Endometrial microvascular endothelial cells (primary cell): Measurements from ENCODE around the gene TAF10. TPM values are rescaled to one million over a fixed set of nuclear protein-coding genes. Genes with fewer than 3 reads are reported as not detected.

ENCODE experiments used
- in situ Hi-C: cut with HindIII; loops from 2 replicates; pipeline ENCODE4 v1.10.0; 2017; ENCODE audit warnings: low sequenced_read_pairs, low pct_unique_long_range_greater_than_20kb; ENCODE audit errors: inconsistent ontology term
- total RNA-seq: library from RNA; depleted of rRNA; stranded (reverse); fragments of >200 nt; gene quantifications from one replicate; pipeline ENCODE4 v1.2.3, GENCODE V29; 2015; ENCODE audit errors: inconsistent ontology term

TAF10 gene
- total RNA-seq, 1 donor from 2014 or later, result 41.9 TPM

DNA sequence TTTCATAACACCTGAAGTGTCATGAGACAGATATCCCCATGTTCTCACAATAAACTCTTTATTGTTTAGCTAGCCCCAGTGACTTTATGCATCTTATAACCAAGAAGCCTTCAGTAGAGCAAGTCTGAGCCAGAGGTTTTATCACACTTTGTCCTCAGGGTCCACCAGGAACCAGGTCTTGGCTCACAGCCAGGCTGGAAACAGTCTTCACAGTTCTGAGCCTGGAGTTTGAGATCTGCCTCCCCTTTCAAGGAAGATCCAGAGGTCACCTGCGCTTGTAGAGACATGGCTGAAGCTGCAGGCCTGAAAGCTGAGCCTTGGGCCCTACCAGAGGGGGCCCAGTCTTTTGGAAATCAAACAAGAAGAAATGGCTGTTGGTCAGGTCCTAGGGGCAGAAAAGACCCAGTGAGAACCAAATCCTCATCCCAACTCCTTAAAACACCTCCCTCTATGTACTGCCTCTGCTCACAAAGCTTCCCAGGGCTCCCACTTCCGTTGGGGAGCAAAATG is 12.1 kb downstream of the TAF10 start:
- in situ Hi-C loops, result loop anchor here (25.0 kb wide), 1 partner anchor 188 kb away; the partner anchor contains the start of gene APBB1

DNA sequence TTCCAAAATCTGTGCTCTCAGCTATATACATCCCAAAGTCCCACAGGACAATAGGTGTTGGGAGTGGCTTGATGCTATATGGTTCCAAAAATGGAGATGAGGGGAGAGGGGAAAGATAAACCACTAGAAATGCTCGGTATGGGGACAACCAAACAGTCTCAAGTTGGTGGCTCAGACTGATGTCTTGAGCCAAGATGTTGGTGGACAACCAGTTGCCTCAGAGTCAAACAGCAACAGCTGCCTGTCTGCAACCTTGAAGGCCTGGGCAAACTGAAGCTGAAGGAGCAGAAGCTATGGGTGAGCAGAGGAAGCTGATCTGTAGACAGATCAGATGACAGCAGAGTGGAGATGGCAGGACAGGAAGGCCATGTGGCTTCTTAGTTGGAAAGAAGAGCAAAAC is 12.6 kb downstream of the TAF10 start:
- in situ Hi-C loops, result no loop called here

DNA sequence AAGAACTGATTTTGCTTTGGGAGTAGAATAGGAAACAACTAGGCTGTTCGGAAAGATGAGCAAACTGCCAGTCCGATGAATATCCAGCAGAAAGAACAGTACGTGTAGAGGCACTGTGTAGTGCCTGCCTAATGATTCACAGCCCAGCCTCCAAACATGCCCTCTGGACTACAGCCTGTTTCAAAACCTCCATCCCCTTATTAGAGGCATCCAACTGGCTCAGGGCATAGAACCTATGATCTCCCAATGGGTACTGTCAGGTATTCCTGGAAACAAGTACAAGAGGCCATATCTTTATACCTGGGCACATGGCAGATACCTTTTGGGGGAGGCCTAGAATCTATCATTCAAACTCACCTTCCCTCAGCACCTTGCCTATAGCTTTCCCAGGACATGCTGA is 13.5 kb downstream of the TAF10 start:
- in situ Hi-C loops, result no loop called here

DNA sequence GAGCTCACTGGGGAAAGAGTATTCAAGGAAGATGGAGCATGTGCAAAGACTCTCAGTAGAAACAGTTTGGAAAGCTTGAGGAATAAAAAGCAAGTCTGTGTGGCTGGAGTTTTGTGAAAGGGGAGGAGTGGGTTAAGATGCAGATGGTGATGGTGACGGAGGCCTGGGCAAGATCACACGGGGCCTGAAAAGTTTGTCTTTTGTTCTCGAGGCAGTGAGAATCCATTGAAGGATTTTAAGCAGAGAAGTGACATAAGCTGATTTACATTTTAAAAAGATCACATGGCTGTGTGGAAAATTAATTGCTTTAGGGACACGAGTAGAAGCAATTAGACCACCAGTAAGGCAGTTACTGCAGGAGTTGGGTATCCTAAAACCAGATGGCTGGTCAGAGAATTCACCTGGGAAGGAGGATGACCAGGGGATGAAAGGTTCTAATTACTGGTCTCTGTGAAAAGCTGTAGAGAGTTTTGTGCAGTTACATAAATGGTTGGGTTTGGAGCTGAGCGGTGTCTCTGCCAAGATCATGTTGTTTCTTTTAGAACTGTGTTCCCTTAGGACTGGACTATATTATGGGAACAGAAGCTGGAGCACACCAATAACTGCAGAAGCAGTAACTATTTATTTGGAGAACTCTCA is 15.7 kb downstream of the TAF10 start:
- in situ Hi-C loops, result no loop called here

DNA sequence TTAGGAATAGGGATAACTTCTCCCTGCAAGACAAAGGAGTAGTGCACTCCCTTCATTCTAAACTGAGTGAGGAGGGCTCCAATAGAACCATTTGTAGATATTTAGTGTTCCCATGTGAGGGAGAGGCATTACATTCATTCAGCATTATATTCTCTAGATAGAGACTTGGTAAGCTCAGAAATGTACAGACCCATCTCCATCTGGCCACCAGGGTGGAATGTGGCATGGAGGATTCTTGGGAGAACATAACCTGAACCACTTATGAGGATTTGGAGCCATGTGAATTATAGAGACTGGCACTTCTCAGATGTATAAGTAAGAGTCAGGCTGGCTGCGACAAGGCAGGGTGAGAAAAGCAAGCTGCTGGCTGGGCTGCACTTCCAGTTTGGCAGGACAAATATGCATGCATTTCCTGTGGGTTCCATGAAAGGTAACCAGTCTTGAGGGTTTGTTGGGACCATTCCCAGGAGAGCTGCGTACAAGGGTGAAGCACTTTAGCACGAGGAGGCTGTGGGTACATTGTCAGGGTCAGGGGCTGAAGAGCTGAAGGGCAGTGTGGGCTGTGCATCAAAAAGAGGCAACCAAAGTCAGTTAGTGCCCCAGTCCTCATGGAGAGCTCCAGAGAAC is 17.8 kb downstream of the TAF10 start:
- in situ Hi-C loops, result no loop called here

DNA sequence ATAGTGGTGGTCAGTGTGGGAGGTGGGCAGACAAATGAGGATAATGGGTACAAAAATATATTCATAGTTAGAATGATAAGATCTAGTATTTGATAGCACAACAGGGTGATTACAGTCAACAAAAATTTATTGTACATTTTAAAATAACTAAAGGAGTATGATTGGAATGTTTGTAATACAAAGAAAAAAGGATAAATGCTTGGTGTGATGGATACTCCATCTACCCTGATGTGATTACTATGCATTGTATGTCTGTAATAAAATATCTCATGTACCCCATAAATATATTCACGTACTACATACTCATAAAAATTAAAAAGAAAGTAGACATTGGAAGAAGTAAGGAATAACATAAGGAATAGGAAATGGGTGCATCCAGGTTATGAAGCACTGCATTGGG is 24.0 kb downstream of the TAF10 start:
- in situ Hi-C loops, result no loop called here

DNA sequence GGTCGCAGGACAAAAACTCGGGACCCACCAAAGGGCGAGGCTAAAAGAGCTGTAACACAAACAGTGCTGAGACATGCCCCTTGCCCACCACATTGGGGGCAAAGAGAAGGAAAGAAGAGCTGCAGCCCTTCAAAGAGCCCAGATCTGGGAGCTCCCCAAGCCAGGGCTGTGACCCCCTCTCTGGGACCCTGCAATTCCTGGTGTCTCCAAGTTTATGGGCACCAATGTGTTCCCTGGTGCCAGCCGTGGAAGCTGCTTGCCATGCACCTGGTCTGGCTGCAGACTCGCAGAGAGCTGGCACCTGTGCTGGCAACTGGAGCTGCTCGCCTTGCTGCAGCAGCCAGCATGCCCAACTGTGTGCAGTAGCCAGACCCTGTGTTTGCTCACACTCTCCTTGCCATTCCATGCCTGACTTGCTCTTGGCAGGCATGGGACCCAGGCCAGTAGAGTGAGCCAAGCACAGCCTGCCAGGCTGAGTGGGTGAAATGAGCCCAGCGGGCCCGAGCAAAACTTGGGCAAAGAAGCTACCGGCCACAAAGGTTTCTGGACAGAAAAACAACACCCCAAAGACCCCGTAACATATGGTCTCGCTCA is 24.6 kb downstream of the TAF10 start:
- in situ Hi-C loops, result no loop called here

DNA sequence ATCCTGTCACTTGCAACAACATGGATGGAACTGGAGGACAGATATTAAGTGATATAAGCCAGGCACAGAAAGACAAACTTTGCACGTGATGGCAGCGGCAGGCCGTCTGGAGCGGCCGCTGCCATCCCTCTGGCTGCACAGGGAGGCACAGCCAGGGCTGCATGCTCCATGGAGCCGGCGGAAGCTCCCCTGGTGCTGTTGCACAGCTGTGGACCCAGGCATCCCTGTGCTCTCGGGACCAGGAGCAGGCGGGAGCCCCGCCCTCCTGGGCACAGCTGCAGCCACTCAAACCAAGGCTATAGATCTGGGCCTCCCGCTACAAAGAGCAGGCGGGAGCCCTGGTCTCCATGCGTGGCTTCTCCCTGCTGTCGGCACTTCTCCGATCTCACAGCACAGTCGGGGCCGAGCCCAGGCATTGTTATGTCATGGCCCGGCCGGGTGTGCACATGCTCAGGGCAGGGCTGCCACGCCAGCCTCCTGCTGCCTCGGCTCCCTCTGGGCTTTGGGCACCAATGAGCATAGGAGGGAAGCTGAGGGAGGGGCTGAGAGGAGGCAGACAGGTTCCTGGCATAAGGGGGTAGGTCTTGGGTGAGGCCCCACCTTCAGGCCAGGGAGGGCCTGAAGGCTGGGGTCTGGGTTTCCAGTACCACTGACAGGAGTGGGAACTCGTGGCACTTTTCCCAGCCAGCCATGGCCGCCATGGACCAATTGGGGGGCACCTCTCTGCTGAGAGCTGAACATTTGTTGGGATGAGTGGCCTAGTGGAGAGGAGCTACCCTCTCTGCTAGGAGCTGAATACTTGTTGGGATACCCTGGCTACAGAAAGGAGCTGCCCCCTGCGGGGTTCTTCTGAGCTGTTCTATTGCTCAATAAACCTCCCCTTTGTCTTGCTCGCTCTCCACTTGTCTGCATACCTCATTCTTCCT is 25.3 kb downstream of the TAF10 start:
- in situ Hi-C loops, result no loop called here

DNA sequence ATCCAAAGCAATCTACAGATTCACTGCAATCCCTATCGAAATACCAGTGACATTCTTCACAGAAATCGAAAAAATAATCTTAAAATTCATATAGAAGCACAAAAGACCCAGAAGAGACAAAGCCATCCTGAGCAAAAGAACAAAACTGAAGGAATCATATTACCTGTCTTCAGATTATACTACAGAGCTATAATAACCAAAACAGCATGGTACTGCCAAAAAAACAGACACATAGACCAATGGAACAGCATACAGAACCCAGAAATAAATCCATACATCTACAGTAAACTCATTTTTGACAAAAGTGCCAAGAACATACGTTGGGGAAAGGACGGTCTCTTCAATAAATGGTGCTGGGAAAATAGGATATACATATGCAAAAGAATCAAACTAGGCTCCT is 27.5 kb downstream of the TAF10 start:
- in situ Hi-C loops, result no loop called here

DNA sequence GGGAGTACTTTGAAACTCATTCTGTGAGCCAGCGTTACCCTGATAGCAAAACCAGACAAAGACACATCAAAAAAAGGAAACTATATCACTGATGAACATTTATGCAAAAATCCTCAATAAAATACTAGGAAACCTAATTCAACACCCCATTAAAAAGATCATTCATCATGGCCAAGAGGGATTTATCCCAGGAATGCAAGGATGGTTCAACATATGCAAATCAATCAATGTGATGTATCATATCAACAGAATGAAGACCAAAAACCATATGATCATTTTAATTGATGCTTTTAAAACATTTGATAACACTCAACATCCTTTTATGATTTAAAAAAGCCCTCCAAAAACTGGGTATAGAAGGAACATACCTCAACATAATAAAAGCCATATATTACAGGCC is 28.4 kb downstream of the TAF10 start:
- in situ Hi-C loops, result no loop called here

DNA sequence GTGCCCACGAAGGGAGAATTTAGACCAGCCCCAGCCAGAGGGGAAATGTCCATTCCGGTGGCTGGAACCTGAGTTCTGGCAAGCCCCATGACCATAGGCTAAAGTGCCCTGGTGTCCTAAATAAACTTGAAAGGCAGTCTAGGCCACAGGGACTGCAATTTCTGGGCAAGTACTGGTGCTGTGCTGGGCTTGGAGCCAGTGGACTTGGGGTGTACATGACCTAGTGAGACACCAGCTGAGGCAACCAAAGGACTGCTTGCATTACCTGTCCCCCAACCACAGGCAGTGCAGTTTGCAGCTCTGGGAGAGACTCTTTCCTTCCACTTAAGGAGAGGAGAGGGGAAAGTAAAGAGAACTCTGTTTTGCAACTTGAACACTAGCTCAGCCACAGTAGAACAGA is 32.3 kb downstream of the TAF10 start:
- in situ Hi-C loops, result no loop called here

DNA sequence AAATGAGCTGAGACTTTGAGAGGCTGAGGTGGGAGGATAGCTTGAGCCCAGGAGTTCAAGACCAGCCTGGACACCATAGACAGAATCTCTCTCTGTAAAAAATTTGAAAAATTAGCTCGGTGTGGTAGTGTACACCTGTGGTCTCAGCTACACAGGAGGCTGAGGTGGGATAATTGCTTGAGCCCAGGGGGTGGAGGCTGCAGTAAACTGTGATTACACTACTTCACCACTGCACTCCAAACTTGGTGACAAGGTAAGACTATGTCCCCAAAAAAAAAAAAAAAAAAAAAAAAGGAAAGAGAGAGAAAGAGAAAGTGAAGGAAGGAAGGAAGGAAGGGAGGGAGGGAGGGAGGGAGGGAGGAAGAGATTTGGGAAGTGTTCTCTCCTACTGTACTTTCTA is 33.9 kb downstream of the TAF10 start:
- in situ Hi-C loops, result no loop called here

DNA sequence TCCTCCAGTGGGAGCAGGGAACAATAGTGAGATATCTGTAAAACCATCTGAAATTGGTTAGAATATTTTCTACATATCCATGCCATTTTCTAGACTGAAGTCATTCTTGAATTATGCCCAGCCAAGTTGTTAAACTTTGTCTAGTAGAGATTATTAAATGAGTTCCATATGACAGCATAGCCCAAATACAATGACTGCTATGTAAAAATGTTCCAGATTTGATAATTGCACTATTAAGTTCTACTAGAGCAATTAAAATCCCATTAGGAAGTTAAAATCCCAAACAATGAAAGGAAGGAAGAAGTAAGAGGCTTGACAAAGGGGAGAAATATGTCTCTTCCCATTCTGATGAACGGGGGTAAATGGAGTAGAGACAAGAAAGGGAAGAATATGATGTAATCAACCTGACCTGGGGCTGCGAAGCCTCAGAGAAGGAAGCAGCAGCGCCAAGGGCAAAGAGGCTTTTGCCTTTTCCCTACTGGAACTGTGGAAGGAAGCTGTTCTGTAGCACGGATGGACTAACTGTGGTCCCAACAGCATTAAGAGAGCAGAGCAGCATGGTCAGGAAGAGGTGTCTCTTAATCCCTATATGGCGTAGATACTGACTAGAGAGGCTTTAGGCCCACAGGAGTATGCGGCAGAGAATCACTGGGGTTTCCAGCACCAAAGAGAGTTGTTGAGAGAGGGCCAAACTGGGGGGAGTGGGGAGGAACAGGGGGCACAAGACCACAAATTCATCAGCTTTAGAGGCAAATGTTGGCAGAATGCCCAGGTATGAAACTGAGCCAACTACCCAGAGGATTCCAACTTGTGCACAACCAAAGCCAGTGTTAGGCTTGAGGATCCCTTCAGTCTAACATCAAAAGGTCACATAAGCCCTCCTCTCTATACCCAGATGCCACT is 35.3 kb downstream of the TAF10 start:
- in situ Hi-C loops, result no loop called here

DNA sequence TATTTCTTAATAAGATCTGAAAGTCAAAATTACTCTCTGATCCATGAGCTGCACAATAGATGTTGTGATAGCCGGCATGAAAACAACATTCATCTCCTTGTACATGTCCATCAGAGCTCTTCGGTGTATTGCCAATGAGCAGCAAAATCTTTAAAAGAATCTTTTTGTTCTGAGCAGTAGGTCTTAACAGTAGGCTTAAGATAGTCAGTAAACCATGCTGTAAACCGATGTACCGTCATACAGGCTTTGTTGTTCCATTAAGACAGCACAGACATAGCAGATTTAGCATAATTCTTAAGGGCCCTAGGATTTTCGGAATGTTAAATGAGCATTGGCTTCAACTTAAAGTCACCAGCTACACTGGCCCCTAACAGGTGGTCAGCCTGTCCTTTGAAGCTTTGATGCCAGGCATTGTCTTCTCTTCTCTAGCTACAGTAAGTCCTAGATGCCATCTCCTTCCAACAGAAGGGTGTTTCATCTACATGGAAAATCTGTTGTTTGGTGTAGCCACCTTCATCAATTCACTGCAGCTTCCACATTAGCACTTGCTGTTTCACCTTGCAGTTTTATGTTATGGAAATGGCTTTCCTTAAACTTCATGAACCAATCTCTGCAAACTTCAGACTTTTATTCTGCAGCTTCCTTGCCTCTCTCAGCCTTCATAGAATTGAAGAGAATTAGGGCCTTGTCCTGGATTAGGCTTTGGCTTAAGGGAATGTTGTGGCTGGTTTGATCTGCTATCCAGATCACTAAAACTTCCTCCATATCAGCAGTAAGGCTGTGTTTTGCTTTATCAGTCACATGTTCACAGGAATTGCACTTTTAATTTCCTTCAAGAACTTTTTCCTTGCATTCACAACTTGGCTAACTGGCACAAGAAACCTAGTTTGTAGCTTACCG is 37.0 kb downstream of the TAF10 start:
- in situ Hi-C loops, result no loop called here

DNA sequence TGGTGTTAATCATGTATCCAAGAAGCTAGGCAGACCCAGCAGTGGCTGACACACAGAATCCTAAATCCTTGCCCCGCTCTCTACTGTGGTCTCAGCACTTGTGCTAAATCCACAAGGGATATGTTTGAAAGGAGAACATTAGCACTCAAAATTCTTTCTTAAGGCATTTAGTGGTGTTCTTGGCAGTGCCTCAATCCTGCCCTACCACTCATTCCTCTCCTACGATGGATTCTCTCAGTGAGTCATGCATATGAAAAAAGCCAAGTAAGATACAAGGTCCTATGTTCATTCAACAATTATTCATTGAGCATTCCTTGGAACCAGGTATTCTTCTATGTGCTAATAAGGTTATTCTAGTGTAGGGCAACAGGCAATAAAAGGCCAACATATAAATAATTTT is 39.8 kb downstream of the TAF10 start:
- in situ Hi-C loops, result no loop called here

DNA sequence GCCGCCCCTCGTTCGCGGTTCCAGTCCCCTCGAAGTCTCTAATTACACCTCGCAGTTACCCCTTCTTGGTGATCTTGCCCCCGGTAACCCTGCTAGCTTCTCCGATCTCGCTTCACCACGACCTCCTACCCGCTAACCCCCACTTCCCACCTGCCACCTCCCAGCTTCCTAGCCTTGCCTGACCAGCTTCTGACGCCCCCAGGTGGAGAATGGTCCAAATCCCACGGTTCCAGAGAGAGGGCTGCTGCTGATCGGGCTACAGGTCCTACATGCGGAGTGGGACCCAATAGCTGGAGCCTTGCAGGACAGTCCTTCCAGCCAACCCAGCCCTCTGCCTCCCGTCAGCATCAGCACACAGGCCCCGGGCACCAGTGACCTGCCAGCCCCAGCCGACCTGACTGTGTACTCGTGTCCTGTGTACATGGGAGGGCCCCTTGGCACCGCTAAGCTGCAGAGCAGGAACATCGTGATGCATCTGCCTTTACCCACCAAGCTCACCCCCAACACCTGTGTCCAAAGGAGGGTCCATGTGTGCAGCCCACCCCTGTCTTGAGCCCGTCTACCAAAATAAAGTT is 40.5 kb downstream of the TAF10 start:
- in situ Hi-C loops, result no loop called here
